WTC11 (cell line): ENCODE measurements around the gene C16orf95. TPM values are rescaled to one million over a fixed set of nuclear protein-coding genes. Genes with fewer than 3 reads are reported as not detected.

Experiments
- ATAC-seq: fragments of 200-7000 bp; cut with Tn5 transposase; 2 replicates; pipeline ENCODE4 v1.10.0; 2021; ENCODE audit warnings: mild to moderate bottlenecking, moderate library complexity
- CTCF ChIA-PET: fragments of 300-600 bp; sonication (Branson Sonifier 250); formaldehyde crosslinking; loops from one replicate; lab custom pipeline; 2021; ENCODE audit warnings: antibody characterized with exemption; lab: Charles Lee
- POLR2A ChIA-PET: fragments of 350-600 bp; sonication (Branson Sonifier 250); formaldehyde crosslinking; loops from one replicate; lab custom pipeline; 2021; ENCODE audit warnings: antibody characterized with exemption; lab: Charles Lee
- DNase-seq: peaks from one replicate; pipeline ENCODE4 v3.0.0; 2021; ENCODE audit warnings: low spot score
- H3K27ac Mint-ChIP-seq: 2 replicates; pipeline ENCODE4 v1.8.0; 2021; ENCODE audit warnings: mixed read lengths
- H3K27me3 Mint-ChIP-seq: 2 replicates; pipeline ENCODE4 v1.8.0; 2021; ENCODE audit warnings: low read depth, mild to moderate bottlenecking, moderate library complexity, mixed read lengths
- H3K36me3 Mint-ChIP-seq: 2 replicates; pipeline ENCODE4 v1.8.0; 2021; ENCODE audit warnings: mixed read lengths
- H3K4me1 Mint-ChIP-seq: 2 replicates; pipeline ENCODE4 v1.8.0; 2022; ENCODE audit warnings: mixed read lengths
- H3K4me3 Mint-ChIP-seq: 2 replicates; pipeline ENCODE4 v1.8.0; 2021; ENCODE audit warnings: mild to moderate bottlenecking, moderate library complexity, mixed read lengths
- H3K9me3 Mint-ChIP-seq: 2 replicates; pipeline ENCODE4 v1.8.0; 2021; ENCODE audit warnings: mixed read lengths
- ESRRA ChIP-seq: sonication (generic); formaldehyde crosslinking; IDR thresholded peaks from 2 replicates; pipeline ENCODE4 v1.8.1; 2022; ENCODE audit warnings: mild to moderate bottlenecking, missing genetic modification reagents, borderline replicate concordance
- FOXK1 ChIP-seq: sonication (generic); formaldehyde crosslinking; IDR thresholded peaks from 2 replicates; pipeline ENCODE4 v1.8.0; 2022; ENCODE audit warnings: mild to moderate bottlenecking, moderate library complexity, missing genetic modification reagents
- JAZF1 ChIP-seq: fragments of 250-450 bp; sonication (Bioruptor Pico); IDR thresholded peaks from 2 replicates; pipeline ENCODE4 v1.9.0; 2021; ENCODE audit warnings: moderate library complexity, mild to moderate bottlenecking, inconsistent platforms
- MXD4 ChIP-seq: fragments of 250-450 bp; sonication (Bioruptor Pico); IDR thresholded peaks from 2 replicates; pipeline ENCODE4 v1.8.0; 2021; ENCODE audit warnings: mild to moderate bottlenecking, moderate library complexity, borderline replicate concordance
- NR1H2 ChIP-seq: sonication (generic); formaldehyde crosslinking; IDR thresholded peaks from 2 replicates; pipeline ENCODE4 v1.9.0; 2021; ENCODE audit warnings: mild to moderate bottlenecking, moderate library complexity, missing genetic modification reagents
- SMAD4 ChIP-seq: sonication (generic); formaldehyde crosslinking; IDR thresholded peaks from 2 replicates; pipeline ENCODE4 v1.8.0; 2022; ENCODE audit warnings: mild to moderate bottlenecking, missing genetic modification reagents
- SOX15 ChIP-seq: fragments of 250-450 bp; sonication (Bioruptor Pico); IDR thresholded peaks from 2 replicates; pipeline ENCODE4 v1.9.0; 2021; ENCODE audit warnings: mild to moderate bottlenecking
- TEAD1 ChIP-seq: sonication (generic); formaldehyde crosslinking; IDR thresholded peaks from 2 replicates; pipeline ENCODE4 v1.8.0; 2022; ENCODE audit warnings: mild to moderate bottlenecking, missing genetic modification reagents
- TEAD4 ChIP-seq: sonication (generic); formaldehyde crosslinking; IDR thresholded peaks from 2 replicates; pipeline ENCODE4 v1.8.0; 2022; ENCODE audit warnings: mild to moderate bottlenecking, missing genetic modification reagents
- ZBTB21 ChIP-seq: sonication (generic); formaldehyde crosslinking; IDR thresholded peaks from 2 replicates; pipeline ENCODE4 v1.8.1; 2023; ENCODE audit warnings: mild to moderate bottlenecking, missing genetic modification reagents, borderline replicate concordance
- ZNF121 ChIP-seq: sonication (generic); formaldehyde crosslinking; IDR thresholded peaks from 2 replicates; pipeline ENCODE4 v1.8.0; 2023; ENCODE audit warnings: missing genetic modification reagents
- ZNF671 ChIP-seq: fragments of 250-450 bp; sonication (Bioruptor Pico); IDR thresholded peaks from 2 replicates; pipeline ENCODE4 v1.8.0; 2021; ENCODE audit warnings: mild to moderate bottlenecking
- total RNA-seq: library from RNA; stranded (reverse); gene quantifications from 3 replicates; pipeline ENCODE4 v1.2.3, GENCODE V29; 2021
- TF ChIP-seq, protein P1 (sequence below): sonication (generic); formaldehyde crosslinking; IDR thresholded peaks from 2 replicates; pipeline ENCODE4 v1.8.0; 2023; ENCODE audit warnings: mild to moderate bottlenecking, missing genetic modification reagents
- TF ChIP-seq, protein P2 (sequence below): sonication (generic); formaldehyde crosslinking; IDR thresholded peaks from 2 replicates; pipeline ENCODE4 v1.8.1; 2023; ENCODE audit warnings: mild to moderate bottlenecking, missing genetic modification reagents, borderline replicate concordance
- TF ChIP-seq, protein P3 (sequence below): sonication (generic); formaldehyde crosslinking; conservative IDR thresholded peaks from 2 replicates; pipeline ENCODE4 v1.8.1; 2022; ENCODE audit warnings: mild to moderate bottlenecking, missing genetic modification reagents
- TF ChIP-seq, protein P4 (sequence below): sonication (generic); formaldehyde crosslinking; IDR thresholded peaks from 2 replicates; pipeline ENCODE4 v1.8.1; 2023; ENCODE audit warnings: mild to moderate bottlenecking, moderate library complexity, missing genetic modification reagents
- TF ChIP-seq, protein P5 (sequence below): sonication (generic); formaldehyde crosslinking; IDR thresholded peaks from 2 replicates; pipeline ENCODE4 v1.8.0; 2022; ENCODE audit warnings: mild to moderate bottlenecking, missing genetic modification reagents
- TF ChIP-seq, protein P6 (sequence below): fragments of 250-450 bp; sonication (Bioruptor Pico); IDR thresholded peaks from 2 replicates; pipeline ENCODE4 v1.9.0; 2021; ENCODE audit warnings: mild to moderate bottlenecking
- TF ChIP-seq, protein P7 (sequence below): fragments of 250-450 bp; sonication (Bioruptor Pico); IDR thresholded peaks from 2 replicates; pipeline ENCODE4 v2.1.2; 2022; ENCODE audit warnings: mild to moderate bottlenecking, moderate library complexity

Gene C16orf95
- total RNA-seq, 1 experiment from 2014 or later, result 5.7 TPM

DNA sequence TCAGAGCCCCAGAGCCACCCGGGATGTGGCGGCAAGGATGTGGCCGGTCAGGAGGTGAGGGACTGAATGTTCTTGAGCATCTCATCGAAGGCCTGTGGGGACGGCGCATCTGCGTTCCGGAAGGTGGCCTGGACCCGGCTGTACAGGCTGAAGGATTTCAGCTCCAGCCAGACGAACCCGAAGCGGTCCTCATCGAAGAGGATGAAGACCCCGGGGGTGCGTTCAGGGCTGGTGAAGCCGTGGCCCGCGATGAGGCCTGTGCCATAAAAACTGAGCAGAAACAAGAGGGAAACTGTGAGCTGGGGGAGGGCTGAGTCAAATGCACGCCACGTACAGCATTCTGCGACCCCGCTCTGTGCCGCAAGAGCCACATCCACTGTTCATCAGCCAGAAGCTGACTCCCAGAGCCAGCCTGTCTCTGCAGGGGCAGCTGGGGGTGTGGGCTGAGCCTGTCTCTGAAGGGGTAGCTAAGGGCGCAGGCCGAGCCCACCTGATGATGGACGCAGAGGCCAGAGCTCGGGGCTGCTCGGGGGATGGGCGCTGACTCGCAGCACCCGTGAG lies 14.1 kb upstream of the C16orf95 start:
- Mint-ChIP-seq H3K36me3 (peaks cover 9% of the 10 kb centered on the region), H3K4me1 (0 out of 2 replicates have a peak, but pooled peaks cover 5% of the 10 kb centered on the region)

DNA sequence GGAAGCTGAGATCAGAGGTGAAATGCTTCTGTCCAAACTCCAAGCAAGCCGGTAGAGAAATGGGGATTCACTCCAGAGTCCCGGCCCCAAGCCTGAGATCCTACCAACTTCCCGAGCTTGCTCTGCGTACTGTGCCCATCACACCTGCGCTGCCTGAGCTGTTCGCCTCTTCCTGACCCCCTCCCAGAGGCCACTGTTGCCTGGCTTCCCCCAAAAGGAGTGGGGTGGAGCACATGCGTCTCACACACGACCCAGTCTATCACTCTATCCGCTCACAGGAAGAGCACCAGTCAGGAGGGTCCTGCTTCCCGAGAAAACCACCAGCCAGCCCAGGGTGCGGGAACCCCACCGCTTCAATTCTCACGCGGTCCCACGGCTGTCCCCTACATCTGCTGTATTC lies 13.5 kb upstream of the C16orf95 start:
- no peaks in the 10 kb centered on the region for H3K9me3 Mint-ChIP-seq
- ChIA-PET POLR2A (no interaction called here), CTCF (no interaction called here)
- TF ChIP-seq SMAD4 (no peak), TEAD1 (CRISPR knock-in tag) (no peak), SOX15 (CRISPR knock-in tag) (no peak), ESRRA (CRISPR knock-in tag) (no peak), NR1H2 (CRISPR knock-in tag) (no peak), FOXK1 (CRISPR knock-in tag) (no peak)
- TF ChIP-seq, protein P1, sequence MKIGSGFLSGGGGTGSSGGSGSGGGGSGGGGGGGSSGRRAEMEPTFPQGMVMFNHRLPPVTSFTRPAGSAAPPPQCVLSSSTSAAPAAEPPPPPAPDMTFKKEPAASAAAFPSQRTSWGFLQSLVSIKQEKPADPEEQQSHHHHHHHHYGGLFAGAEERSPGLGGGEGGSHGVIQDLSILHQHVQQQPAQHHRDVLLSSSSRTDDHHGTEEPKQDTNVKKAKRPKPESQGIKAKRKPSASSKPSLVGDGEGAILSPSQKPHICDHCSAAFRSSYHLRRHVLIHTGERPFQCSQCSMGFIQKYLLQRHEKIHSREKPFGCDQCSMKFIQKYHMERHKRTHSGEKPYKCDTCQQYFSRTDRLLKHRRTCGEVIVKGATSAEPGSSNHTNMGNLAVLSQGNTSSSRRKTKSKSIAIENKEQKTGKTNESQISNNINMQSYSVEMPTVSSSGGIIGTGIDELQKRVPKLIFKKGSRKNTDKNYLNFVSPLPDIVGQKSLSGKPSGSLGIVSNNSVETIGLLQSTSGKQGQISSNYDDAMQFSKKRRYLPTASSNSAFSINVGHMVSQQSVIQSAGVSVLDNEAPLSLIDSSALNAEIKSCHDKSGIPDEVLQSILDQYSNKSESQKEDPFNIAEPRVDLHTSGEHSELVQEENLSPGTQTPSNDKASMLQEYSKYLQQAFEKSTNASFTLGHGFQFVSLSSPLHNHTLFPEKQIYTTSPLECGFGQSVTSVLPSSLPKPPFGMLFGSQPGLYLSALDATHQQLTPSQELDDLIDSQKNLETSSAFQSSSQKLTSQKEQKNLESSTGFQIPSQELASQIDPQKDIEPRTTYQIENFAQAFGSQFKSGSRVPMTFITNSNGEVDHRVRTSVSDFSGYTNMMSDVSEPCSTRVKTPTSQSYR (CRISPR knock-in tag), result no peak
- TF ChIP-seq, protein P2, sequence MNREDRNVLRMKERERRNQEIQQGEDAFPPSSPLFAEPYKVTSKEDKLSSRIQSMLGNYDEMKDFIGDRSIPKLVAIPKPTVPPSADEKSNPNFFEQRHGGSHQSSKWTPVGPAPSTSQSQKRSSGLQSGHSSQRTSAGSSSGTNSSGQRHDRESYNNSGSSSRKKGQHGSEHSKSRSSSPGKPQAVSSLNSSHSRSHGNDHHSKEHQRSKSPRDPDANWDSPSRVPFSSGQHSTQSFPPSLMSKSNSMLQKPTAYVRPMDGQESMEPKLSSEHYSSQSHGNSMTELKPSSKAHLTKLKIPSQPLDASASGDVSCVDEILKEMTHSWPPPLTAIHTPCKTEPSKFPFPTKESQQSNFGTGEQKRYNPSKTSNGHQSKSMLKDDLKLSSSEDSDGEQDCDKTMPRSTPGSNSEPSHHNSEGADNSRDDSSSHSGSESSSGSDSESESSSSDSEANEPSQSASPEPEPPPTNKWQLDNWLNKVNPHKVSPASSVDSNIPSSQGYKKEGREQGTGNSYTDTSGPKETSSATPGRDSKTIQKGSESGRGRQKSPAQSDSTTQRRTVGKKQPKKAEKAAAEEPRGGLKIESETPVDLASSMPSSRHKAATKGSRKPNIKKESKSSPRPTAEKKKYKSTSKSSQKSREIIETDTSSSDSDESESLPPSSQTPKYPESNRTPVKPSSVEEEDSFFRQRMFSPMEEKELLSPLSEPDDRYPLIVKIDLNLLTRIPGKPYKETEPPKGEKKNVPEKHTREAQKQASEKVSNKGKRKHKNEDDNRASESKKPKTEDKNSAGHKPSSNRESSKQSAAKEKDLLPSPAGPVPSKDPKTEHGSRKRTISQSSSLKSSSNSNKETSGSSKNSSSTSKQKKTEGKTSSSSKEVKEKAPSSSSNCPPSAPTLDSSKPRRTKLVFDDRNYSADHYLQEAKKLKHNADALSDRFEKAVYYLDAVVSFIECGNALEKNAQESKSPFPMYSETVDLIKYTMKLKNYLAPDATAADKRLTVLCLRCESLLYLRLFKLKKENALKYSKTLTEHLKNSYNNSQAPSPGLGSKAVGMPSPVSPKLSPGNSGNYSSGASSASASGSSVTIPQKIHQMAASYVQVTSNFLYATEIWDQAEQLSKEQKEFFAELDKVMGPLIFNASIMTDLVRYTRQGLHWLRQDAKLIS (CRISPR knock-in tag), result no peak
- H3K27ac Mint-ChIP-seq, result no peak overlapping the region
- peaks cover 9% of the 10 kb centered on the region for H3K36me3 Mint-ChIP-seq
- DNase-seq, result no peak
- 0 out of 2 replicates have a peak, but pooled peaks cover 5% of the 10 kb centered on the region for H3K4me1 Mint-ChIP-seq
- no peak overlapping the region for H3K4me3 Mint-ChIP-seq
- no peaks in the 10 kb centered on the region for H3K27me3 Mint-ChIP-seq
- ATAC-seq, result no peak

More for the DNA sequence above, 14.1 kb upstream of the C16orf95 start:
- DNase-seq (no peak), ATAC-seq (no peak)
- Mint-ChIP-seq H3K27me3 (no peaks in the 10 kb centered on the region), H3K4me3 (no peak overlapping the region), H3K27ac (no peak overlapping the region), H3K9me3 (no peaks in the 10 kb centered on the region)
- ChIA-PET CTCF (no interaction called here), POLR2A (no interaction called here)
- TF ChIP-seq ZNF671 (no peak), MXD4 (CRISPR knock-in tag) (no peak), ZNF121 (no peak), ZBTB21 (CRISPR knock-in tag) (no peak), JAZF1 (no peak), TEAD4 (no peak)
- TF ChIP-seq, protein P3, sequence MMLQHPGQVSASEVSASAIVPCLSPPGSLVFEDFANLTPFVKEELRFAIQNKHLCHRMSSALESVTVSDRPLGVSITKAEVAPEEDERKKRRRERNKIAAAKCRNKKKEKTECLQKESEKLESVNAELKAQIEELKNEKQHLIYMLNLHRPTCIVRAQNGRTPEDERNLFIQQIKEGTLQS (CRISPR knock-in tag), result no peak
- TF ChIP-seq, protein P4, sequence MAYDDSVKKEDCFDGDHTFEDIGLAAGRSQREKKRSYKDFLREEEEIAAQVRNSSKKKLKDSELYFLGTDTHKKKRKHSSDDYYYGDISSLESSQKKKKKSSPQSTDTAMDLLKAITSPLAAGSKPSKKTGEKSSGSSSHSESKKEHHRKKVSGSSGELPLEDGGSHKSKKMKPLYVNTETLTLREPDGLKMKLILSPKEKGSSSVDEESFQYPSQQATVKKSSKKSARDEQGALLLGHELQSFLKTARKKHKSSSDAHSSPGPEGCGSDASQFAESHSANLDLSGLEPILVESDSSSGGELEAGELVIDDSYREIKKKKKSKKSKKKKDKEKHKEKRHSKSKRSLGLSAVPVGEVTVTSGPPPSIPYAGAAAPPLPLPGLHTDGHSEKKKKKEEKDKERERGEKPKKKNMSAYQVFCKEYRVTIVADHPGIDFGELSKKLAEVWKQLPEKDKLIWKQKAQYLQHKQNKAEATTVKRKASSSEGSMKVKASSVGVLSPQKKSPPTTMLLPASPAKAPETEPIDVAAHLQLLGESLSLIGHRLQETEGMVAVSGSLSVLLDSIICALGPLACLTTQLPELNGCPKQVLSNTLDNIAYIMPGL (CRISPR knock-in tag), result no peak
- TF ChIP-seq, protein P5, sequence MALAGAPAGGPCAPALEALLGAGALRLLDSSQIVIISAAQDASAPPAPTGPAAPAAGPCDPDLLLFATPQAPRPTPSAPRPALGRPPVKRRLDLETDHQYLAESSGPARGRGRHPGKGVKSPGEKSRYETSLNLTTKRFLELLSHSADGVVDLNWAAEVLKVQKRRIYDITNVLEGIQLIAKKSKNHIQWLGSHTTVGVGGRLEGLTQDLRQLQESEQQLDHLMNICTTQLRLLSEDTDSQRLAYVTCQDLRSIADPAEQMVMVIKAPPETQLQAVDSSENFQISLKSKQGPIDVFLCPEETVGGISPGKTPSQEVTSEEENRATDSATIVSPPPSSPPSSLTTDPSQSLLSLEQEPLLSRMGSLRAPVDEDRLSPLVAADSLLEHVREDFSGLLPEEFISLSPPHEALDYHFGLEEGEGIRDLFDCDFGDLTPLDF (CRISPR knock-in tag), result no peak
- TF ChIP-seq, protein P6, sequence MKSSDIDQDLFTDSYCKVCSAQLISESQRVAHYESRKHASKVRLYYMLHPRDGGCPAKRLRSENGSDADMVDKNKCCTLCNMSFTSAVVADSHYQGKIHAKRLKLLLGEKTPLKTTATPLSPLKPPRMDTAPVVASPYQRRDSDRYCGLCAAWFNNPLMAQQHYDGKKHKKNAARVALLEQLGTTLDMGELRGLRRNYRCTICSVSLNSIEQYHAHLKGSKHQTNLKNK (CRISPR knock-in tag), result no peak
- TF ChIP-seq, protein P7, sequence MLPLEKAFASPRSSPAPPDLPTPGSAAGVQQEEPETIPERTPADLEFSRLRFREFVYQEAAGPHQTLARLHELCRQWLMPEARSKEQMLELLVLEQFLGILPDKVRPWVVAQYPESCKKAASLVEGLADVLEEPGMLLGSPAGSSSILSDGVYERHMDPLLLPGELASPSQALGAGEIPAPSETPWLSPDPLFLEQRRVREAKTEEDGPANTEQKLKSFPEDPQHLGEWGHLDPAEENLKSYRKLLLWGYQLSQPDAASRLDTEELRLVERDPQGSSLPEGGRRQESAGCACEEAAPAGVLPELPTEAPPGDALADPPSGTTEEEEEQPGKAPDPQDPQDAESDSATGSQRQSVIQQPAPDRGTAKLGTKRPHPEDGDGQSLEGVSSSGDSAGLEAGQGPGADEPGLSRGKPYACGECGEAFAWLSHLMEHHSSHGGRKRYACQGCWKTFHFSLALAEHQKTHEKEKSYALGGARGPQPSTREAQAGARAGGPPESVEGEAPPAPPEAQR (CRISPR knock-in tag), result no peak
